ENCODE data around the gene PTPN22.

DNA sequence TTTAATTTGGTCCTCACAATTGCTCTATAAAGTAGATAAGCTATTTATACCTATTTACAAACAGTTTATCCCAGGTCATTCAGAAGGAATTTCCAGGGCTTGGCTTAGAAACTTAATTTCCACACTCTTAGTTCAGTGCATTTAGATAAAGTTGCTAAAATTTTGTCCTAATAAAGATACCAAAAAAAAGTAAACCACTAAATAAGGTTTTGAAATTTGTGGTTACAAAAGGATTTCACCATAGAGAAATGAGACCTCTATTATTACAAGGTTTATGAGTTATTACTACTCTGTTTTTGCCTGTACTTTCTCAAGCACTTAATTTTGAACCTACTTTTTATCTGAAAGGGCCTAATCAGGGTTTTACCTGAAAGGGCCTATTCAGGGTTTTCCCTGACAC, 22.4 kb downstream of the PTPN22 start:
- TF ChIP-seq, protein P1, sequence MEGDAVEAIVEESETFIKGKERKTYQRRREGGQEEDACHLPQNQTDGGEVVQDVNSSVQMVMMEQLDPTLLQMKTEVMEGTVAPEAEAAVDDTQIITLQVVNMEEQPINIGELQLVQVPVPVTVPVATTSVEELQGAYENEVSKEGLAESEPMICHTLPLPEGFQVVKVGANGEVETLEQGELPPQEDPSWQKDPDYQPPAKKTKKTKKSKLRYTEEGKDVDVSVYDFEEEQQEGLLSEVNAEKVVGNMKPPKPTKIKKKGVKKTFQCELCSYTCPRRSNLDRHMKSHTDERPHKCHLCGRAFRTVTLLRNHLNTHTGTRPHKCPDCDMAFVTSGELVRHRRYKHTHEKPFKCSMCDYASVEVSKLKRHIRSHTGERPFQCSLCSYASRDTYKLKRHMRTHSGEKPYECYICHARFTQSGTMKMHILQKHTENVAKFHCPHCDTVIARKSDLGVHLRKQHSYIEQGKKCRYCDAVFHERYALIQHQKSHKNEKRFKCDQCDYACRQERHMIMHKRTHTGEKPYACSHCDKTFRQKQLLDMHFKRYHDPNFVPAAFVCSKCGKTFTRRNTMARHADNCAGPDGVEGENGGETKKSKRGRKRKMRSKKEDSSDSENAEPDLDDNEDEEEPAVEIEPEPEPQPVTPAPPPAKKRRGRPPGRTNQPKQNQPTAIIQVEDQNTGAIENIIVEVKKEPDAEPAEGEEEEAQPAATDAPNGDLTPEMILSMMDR (IDR thresholded peaks at IDR 0.05), result no peak
- no peak for TF ChIP-seq POLR2AphosphoS5 (IDR thresholded peaks at IDR 0.05)
- TF ChIP-seq POLR2A (IDR thresholded peaks at IDR 0.05), result no peak
- TF ChIP-seq EP300 (IDR thresholded peaks at IDR 0.05), result no peak
